Measurements from ENCODE around the gene TECPR2.
"Not testable (repeated sequence)": the region's sequence is repeated elsewhere in the genome, so short reads cannot be mapped to it uniquely, and the experiment has no call there.

The TECPR2 gene

GRCh38 chr14:102509746-102510615 is 147.2 kb downstream of the TECPR2 start, which contains the start of gene ANKRD9:
Gene ANKRD9, minus strand, starts transcription at chr14:102509776. Its CDS starts 1,887 bp downstream, at chr14:102507889.
- DNase-seq (ENCODE audit: low spot score): peak; percentile 91

- DNase-seq (ENCODE audit: low spot score): no peak
Measured at GRCh38 chr14:102510616-102511520, 148.1 kb downstream of the TECPR2 start.

DNA sequence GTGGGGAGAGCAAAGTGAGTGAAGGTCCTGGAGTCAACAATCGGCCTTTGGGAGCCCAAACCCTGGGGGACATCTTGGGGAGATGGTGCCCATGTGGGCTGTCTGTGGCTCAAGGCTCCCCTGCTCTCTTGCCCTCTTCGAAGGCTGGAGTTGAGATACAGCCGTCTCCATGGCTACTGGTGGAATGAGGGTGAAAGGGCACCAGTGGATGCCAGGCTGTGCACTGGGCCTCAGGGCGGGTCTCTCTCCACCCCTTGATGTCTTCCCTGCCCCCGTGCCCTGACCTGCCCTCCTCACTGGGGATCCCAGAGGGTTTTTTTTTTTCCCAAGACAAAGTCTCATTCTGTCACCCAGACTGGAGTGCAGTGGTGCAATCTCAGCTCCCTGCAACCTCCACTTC is 148.8 kb downstream of the TECPR2 start:
- DNase-seq (ENCODE audit: low spot score): no peak

DNA sequence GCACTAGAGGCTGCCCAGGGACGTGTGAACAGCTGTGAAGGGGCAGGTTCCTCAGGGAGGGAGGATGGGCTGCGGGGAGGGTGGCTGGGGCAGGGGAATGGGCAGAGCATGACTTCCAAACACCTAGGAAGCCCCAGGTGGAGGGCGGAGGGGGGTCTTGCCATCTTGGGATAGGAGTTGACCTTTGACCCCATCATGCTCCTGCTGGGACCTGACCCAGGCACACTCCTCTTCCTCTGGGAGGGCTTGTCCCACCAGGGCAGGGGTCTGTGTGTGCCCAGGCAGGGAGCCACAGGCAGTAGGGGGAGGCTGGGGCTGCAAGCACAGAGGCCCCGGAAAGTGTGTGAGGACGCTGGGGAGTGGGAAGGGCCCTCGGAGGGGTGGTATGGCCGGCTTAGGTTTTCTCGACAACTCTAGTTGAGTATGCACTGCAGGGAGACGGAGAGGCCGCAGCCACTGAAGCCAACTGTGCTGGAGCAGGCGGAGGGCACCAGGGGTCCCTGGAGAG is 150.1 kb downstream of the TECPR2 start:
- DNase-seq (ENCODE audit: low spot score): no peak

DNA sequence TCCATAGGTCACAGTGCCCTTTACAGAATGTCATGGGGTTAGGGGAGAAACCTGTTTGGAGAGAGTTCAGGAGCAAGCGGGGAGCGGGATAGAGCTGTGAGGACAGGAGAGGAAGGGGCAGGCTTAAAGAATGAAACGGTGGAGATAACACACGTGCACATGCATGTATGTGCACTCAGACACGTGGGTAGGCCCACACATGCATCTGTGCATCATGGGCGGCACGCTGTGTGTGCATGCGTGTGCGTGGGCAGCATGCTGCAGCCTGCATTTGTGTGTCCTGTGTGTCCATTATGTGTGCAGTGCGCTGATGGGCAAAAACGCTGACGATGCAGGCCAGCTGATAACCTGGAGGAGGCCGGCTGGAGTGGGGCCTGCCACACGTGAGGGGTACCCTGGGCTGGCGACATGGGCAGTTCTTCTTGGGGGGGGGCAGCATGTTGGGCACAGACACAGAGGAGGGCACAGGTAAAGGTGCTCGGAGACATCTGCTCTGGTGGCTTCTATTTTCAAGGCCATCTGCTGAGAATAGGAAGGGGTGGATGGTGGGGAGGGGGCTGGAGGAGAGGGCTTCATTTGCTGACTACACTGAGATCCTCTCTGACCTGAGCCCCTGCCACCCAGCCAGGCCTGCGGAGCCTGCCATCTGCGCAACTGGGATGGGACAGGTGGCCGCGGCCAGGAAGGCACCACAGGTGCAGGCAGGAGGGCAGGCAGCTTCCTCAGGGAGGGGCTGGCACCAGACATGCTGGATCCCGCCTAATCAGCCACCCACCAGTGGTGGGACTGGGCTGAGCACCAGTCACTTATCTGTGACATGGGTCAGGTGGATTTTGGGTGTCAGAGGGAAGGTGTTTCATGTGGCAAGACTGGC is 151.4 kb downstream of the TECPR2 start:
- no peak for DNase-seq (ENCODE audit: low spot score)

- DNase-seq (ENCODE audit: low spot score): no peak
Measured at GRCh38 chr14:102514987-102515733, 152.4 kb downstream of the TECPR2 start.

DNA sequence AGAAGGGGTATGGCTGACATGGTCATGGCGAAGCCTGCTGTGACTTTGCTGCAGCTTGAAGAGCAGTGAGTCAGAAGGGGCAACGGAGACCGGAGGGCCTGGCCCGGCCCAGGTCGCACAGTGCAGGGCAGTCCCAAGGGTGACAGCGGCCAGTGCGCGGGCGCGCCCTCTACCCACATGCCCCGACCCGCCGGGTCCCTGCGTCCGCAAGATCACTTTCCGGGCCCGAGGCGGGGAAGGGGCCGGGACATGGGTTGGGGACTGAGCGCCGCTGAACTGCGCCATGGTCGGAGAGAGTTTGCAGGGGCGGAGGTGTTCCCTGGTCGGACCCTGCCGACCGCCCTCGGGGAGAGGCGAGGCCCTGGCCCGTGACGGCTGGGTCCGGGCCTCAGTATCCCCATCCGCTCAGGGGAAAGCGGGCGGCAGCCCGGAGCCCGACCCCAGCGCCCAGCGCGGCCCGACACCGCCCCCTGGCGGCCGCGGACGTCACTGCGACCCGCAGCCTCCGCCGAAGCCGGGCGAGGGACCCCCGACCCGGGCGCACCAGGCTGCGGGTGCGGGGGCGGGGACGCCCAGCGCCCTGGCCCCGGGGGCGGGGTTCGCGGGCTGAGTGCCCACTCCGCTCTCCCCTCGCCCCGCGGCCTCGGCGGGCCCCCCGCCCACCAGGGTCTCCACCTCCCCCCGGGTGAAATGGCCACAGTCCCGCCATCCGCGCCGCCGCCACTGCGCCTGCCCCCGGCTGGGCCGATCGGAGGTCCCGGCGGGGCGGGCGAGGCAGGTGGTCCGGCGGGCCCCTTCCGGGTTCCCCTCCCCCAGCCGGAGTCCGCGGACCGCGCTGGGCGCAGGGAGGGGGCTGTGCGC is 154.0 kb downstream of the TECPR2 start:
- peak; percentile 51 for DNase-seq (ENCODE audit: low spot score)

GRCh38 chr14:102517392-102518062 is 154.8 kb downstream of the TECPR2 start:
- DNase-seq (ENCODE audit: low spot score): no peak

DNA sequence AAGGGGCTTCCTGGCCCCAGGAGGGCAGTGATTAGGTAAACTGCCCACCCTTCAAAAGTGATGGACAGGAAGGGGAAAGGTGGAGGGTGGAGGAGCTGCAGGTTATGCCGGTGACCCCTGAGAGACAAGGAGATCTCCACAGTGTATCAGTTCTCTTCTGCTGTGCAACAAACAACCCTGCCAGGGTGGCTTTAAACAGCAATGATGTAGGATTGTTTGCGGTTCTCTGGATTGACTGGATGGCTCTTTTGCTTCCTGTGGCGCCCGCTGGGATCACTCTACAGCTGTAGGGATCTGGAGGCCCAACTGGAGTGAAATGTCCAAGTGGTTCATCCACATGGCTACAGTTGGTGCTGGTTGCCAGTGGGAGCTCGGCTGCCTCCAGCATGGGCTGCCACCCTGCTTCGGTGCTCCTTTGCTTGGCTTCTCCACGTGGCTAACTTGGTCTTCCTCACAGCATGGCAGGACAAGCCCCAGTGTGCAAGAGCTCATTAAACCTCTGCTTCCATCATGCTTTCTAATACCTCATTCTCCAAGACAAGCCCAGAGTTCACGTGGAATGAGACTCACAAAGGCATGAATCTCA is 155.4 kb downstream of the TECPR2 start:
- no peak for DNase-seq (ENCODE audit: low spot score)

GRCh38 chr14:102519709-102520108 is 157.0 kb downstream of the TECPR2 start:
- not testable (repeated sequence) for DNase-seq (ENCODE audit: low spot score)

GRCh38 chr14:102523200-102523568 is 160.4 kb downstream of the TECPR2 start:
- no peak for DNase-seq (ENCODE audit: low spot score)

DNA sequence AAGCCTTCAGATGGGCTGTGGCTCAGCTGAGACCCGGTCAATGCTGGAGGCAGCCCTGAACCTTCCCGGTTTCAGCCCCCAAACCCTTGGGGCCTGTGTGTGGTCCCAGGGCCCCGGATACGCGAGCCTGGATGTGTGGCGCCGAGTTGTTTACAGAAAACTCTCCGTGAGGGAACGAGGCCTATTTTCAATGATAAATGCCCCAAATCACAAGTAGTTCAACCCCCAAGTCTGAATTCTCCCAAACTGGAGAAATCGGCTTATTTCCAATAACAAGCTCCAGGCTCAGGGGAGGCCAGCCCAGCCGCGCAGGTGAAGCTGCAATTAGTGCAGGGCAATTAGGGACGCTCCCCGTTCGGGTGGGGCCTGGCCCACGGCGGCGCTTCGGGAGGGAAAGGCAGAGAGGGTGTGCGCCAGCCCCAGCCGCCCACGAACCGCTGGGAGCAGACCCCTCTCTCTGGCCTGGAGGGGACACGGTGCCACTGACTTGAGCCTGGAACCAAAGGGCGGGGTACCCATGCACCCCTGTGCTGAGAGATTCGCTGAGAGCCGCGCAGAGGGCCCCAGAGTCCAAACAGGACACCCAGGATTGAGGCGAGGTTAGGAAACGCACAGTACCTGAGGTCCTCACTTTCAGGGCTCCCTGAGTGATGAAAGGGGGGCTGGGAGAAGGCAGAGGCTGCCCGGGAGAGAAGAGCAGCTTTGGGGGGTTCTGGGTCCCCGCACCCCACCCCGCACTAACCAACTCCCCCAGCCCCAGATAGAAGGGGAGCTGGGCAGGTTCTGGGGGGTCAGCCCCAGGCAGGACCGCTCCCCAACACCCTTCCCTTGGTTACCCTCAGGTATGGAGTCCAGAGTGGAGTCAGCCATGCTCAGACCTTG is 161.1 kb downstream of the TECPR2 start:
- DNase-seq (ENCODE audit: low spot score): no peak

GRCh38 chr14:102524451-102525218 is 161.9 kb downstream of the TECPR2 start:
- DNase-seq (ENCODE audit: low spot score): peak; percentile 94

DNA sequence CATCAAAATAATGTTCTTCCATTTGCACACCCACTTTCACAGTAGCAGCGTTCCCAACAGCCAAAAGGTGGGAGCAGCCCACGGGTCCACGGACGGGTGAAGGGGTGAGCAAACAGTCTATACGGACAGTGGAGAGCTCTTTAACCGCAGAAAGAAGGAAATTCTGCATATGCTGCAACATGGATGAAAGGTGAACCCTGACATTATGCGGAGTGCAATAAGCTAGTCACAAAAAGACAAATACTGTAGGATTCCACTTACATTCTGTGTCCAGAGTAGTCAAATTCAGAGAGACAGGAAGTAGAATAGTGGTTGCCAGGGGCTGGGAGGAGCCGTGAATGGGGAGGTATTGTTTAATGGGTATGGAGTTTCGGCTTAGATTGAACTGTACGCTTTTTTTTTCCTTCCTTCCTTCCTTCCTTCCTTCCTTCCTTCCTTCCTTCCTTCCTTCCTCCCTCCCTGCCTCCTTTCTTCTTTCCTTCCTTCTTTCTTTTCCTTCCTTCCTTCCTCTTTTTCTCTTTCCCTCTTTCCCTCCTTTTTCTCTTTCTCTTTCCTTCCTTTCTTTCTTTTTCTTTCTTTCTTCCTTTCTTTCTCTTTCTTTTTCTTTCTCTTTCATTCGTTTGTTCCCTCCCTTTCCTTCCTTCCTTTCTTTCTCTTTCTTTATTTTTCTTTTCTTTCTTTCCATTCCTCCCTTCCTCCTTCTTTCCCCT is 162.6 kb downstream of the TECPR2 start:
- DNase-seq (ENCODE audit: low spot score): peak; percentile 42

DNA sequence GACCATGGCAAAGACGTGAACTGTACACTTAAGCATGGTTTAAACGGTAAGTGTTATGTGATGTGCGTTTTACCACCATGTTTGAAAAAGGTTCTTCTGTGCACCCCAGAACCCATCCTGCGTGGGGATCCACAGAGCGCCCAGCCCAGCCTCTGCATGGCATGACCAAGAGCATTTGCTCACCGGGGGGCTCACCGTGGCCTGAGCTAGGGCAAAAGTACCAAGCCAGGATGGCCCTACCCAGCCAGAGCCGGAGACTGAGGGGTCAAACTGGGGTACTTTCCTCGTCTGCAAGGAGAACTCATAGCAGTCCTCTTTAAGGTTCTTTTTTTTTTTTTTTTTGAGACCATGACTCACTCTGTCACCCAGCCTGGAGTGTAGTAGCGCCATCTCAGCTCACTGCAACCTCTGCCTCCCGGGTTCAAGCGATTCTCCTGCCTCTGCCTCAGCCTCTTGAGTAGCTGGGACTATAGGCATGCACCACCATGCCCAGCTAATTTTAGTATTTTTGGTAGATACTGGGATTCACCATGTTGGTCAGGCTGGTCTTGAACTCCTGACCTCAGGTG is 163.3 kb downstream of the TECPR2 start:
- DNase-seq (ENCODE audit: low spot score): no peak

Measured in CD4-positive, alpha-beta T cell treated with Interleukin-2 at 100 ng/mL for 4 hours (primary cell).